ENCODE measurements around the gene PRLH.

GRCh38 chr2:237542001-237542704 is 24.2 kb upstream of the PRLH start:
- TF ChIP-seq JUND (IDR thresholded peaks at IDR 0.05) = no peak
- no peak for TF ChIP-seq CTCF (IDR thresholded peaks at IDR 0.05; ENCODE audit: low read depth, low read length, missing input control)
- no peak for TF ChIP-seq MAX (IDR thresholded peaks at IDR 0.05)
- TF ChIP-seq REST (IDR thresholded peaks at IDR 0.05) = no peak
- TF ChIP-seq RXRA (IDR thresholded peaks at IDR 0.05) = no peak
- TF ChIP-seq YY1 (IDR thresholded peaks at IDR 0.05) = no peak
- no peak for TF ChIP-seq HNF4G (IDR thresholded peaks at IDR 0.05)
- TF ChIP-seq GABPA (IDR thresholded peaks at IDR 0.05 in 1 of 2, conservative IDR thresholded peaks at IDR 0.05 in 1 of 2) = no peak
- TF ChIP-seq TAF1 (conservative IDR thresholded peaks at IDR 0.05) = no peak
- no peak for TF ChIP-seq EGR1 (IDR thresholded peaks at IDR 0.05; ENCODE audit: low read depth in 2 of 2)
- TF ChIP-seq SP1 (IDR thresholded peaks at IDR 0.05) = no peak
- TF ChIP-seq ATF3 (IDR thresholded peaks at IDR 0.05) = no peak
- no peak for TF ChIP-seq FOXA1 (IDR thresholded peaks at IDR 0.05)
- no peak for TF ChIP-seq FOXA2 (IDR thresholded peaks at IDR 0.05)

Data from liver (tissue), 3 donors.